ENCODE results near the gene GNG7.
A peak's percentile ranks its signal among the peaks of the same experiment; 100 is the strongest.
"Not testable (repeated sequence)": the region's sequence is repeated elsewhere in the genome, so short reads cannot be mapped to it uniquely, and the experiment has no call there.

Gene GNG7

GRCh38 chr19:2588081-2588777, 114.3 kb downstream of the GNG7 start:
- no peaks in the 10 kb centered on the region for H3K9me3 Mint-ChIP-seq (ENCODE audit: low read depth)
- no peaks in the 10 kb centered on the region for H3K4me1 Mint-ChIP-seq (ENCODE audit: low read depth)
- no peak overlapping the region for H3K27ac Mint-ChIP-seq
- H3K27me3 Mint-ChIP-seq = no peaks in the 10 kb centered on the region
- H3K36me3 Mint-ChIP-seq = no peaks in the 10 kb centered on the region
- H3K4me3 Mint-ChIP-seq = no peak overlapping the region

DNA sequence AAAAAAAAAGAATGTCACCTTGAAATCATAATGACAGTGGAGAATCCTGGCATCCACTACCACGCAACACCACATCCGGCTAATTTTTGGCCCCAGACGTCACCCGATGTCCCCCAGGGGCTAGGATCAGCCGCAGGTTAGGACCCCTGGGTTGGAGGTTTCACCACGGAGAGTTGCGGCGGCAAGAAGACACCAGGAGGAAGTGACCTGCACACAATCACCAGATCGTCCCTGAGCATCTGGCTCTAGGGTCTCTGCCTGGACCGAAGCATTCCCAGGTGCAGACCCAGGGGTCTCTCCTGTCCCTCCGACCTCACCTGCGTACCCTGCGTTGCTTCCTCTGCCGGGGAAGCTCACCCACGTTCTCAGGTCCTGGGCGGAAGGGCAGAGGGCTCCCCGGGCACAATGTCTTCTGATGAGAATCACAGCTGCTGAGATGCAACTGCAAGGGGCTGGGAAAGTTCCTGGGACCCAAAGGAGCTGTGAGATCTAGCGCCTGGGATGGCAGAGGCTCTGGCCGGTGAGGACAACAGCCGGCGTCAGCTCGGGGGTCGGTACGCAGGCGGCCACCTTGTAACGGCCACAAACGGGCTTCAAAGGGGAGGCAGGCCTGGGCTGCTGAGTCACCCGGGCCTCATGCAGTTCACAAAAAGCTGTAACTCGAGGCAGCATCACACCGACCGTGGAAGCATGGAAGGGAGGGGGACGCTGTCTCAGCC, 115.3 kb downstream of the GNG7 start:
- H3K27me3 Mint-ChIP-seq = no peaks in the 10 kb centered on the region
- H3K36me3 Mint-ChIP-seq = no peaks in the 10 kb centered on the region
- no peaks in the 10 kb centered on the region for H3K9me3 Mint-ChIP-seq (ENCODE audit: low read depth)
- no peak overlapping the region for H3K27ac Mint-ChIP-seq
- H3K4me1 Mint-ChIP-seq (ENCODE audit: low read depth) = no peaks in the 10 kb centered on the region
- no peak overlapping the region for H3K4me3 Mint-ChIP-seq

DNA sequence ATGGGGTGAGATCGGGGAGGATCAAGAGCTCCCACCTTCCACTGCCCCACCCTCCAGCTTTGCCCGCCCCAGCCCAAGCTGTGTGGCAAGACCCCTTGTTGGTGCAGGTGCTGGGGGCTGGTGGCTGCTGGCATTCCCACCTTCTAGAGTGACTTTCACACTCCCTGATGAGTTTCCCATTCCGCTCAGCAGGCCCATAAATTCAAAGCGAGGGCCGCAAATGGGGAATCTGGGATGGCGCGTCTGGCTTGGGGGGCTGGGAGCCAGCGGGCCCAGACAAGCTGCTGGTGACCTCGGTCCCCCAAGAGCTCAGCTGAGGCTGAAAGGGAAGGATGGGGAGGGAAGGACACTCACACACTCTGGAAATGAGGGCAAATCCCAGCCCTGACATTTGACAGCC, 116.3 kb downstream of the GNG7 start:
- Mint-ChIP-seq H3K4me1 (ENCODE audit: low read depth) (no peaks in the 10 kb centered on the region), H3K36me3 (peaks cover 4% of the 10 kb centered on the region), H3K27me3 (no peaks in the 10 kb centered on the region), H3K9me3 (ENCODE audit: low read depth) (no peaks in the 10 kb centered on the region), H3K27ac (no peak overlapping the region), H3K4me3 (no peak overlapping the region)

DNA sequence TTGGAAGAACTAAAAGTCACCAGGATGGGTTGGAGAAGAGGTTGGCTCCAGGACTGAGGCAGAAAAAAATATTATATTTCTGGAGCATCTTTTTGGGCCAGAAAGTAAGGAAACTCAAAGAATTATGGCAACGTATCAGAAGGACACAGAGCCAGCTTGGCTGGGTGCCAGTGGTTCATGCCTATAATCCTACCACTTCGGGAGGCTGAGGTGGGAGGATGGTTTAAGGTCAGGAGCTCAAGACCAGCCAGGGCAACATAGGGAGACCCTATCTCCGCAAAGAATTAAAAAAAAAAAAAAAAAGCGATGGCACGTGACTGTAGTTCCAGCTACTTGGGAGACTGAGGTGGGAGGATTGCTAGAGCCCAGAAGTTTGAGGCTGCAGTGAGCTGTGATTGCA, 118.5 kb downstream of the GNG7 start:
- Mint-ChIP-seq H3K4me1 (ENCODE audit: low read depth) (no peaks in the 10 kb centered on the region), H3K4me3 (no peak overlapping the region), H3K9me3 (ENCODE audit: low read depth) (no peaks in the 10 kb centered on the region), H3K36me3 (peaks cover 4% of the 10 kb centered on the region), H3K27me3 (no peaks in the 10 kb centered on the region), H3K27ac (no peak overlapping the region)

DNA sequence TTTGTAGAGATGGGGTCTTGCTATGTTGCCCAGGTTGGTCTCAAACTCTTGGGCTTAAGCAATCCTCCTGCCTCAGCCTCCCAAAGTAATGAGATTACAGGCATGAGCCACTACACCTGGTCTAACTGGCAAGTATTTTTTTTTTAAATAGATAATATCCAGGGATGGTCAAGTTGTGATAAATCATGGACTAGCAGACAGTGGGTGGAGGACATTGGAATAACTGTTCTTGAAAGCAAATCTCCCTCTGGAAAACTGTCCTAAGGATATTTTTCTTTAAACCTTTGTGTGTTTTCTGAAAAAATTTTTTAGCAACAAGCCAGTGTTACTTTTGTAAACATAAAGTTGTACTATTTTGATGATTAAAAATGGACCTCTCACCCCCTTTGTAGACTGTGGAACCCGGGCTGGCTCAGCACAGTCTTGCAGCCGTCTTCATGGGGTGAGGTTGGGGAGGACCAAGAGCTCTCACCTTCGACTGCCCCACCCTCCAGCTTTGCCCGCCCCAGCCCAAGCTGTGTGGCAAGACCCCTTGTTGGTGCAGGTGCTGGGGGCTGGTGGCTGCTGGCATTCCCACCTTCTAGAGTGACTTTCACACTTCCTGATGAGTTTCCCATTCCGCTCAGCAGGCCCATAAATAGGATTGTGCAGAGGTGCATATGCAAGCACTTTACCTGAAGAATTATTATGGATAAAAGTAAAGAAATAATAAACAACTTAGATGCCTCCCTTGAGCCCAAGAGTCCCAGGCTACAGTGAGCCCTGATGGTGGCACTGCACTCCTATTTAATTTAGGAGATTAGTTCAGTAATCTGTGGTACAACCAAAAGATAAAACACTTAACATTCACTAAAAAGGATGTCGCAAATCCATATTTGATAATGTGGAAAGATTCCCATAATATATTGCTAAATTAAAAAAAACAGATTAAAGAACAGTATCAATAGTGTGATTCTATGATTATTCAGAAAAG, 119.2 kb downstream of the GNG7 start:
- Mint-ChIP-seq H3K9me3 (ENCODE audit: low read depth) (no peaks in the 10 kb centered on the region), H3K27ac (no peak overlapping the region), H3K4me1 (ENCODE audit: low read depth) (peaks cover 1% of the 10 kb centered on the region), H3K4me3 (no peak overlapping the region), H3K36me3 (peaks cover 4% of the 10 kb centered on the region), H3K27me3 (no peaks in the 10 kb centered on the region)

GRCh38 chr19:2580396-2580795, 122.1 kb downstream of the GNG7 start:
- not testable (repeated sequence) for H3K36me3 Mint-ChIP-seq; H3K4me3 Mint-ChIP-seq; H3K4me1 Mint-ChIP-seq (ENCODE audit: low read depth); H3K9me3 Mint-ChIP-seq (ENCODE audit: low read depth); H3K27me3 Mint-ChIP-seq; H3K27ac Mint-ChIP-seq

GRCh38 chr19:2579678-2580280, 122.7 kb downstream of the GNG7 start:
- Mint-ChIP-seq H3K4me3 (no peak overlapping the region), H3K27ac (no peak overlapping the region), H3K27me3 (no peaks in the 10 kb centered on the region), H3K4me1 (ENCODE audit: low read depth) (peaks cover 3% of the 10 kb centered on the region), H3K36me3 (peaks cover 4% of the 10 kb centered on the region), H3K9me3 (ENCODE audit: low read depth) (no peaks in the 10 kb centered on the region)

GRCh38 chr19:2578901-2579677, 123.4 kb downstream of the GNG7 start:
- H3K4me3 Mint-ChIP-seq = peak overlapping the region; percentile 49
- no peak overlapping the region for H3K27ac Mint-ChIP-seq

GRCh38 chr19:2578391-2578890, 124.1 kb downstream of the GNG7 start:
- no peaks in the 10 kb centered on the region for H3K27me3 Mint-ChIP-seq
- peak overlapping the region; percentile 30 for H3K4me3 Mint-ChIP-seq
- peaks cover 4% of the 10 kb centered on the region for H3K36me3 Mint-ChIP-seq
- H3K9me3 Mint-ChIP-seq (ENCODE audit: low read depth) = no peaks in the 10 kb centered on the region
- peaks cover 3% of the 10 kb centered on the region for H3K4me1 Mint-ChIP-seq (ENCODE audit: low read depth)
- H3K27ac Mint-ChIP-seq = no peak overlapping the region

More at GRCh38 chr19:2578901-2579677, 123.4 kb downstream of the GNG7 start:
- peaks cover 3% of the 10 kb centered on the region for H3K4me1 Mint-ChIP-seq (ENCODE audit: low read depth)
- no peaks in the 10 kb centered on the region for H3K27me3 Mint-ChIP-seq
- H3K36me3 Mint-ChIP-seq = peaks cover 4% of the 10 kb centered on the region
- H3K9me3 Mint-ChIP-seq (ENCODE audit: low read depth) = no peaks in the 10 kb centered on the region

DNA sequence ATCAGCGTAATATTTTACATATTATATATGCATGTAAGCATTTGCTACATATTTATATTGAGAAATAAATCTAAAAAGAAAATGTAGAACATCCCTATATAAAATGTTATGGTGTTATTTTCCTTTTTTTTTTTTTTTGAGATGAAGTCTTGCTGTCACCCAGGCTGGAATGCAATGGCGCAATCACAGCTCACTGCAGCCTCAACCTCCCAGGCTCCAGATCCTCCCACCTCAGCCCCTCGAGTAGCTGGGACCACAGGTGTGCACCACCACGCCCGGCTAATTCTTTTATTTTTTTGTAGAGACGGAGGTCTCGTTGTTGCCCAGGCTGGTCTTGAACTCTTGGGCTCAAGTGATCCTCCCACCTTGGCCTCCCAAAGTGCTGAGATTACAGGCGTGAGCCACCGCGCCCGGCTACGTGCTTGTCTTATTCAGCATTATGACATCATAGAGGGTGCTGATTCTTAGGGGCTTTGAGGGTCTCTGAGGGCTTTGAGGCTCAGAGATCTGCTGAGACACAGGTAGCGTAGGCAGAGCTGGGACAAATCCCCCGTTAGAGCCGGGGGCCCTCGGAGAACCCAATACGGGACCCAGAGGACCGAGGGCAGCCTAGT, 124.7 kb downstream of the GNG7 start:
- peaks cover 4% of the 10 kb centered on the region for H3K36me3 Mint-ChIP-seq
- no peak overlapping the region for H3K27ac Mint-ChIP-seq
- no peaks in the 10 kb centered on the region for H3K27me3 Mint-ChIP-seq
- peak overlapping the region; percentile 23 for H3K4me3 Mint-ChIP-seq
- H3K9me3 Mint-ChIP-seq (ENCODE audit: low read depth) = no peaks in the 10 kb centered on the region
- H3K4me1 Mint-ChIP-seq (ENCODE audit: low read depth) = peaks cover 3% of the 10 kb centered on the region

- Mint-ChIP-seq H3K4me3 (no peak overlapping the region), H3K36me3 (no peaks in the 10 kb centered on the region), H3K27ac (no peak overlapping the region), H3K9me3 (ENCODE audit: low read depth) (no peaks in the 10 kb centered on the region), H3K27me3 (no peaks in the 10 kb centered on the region), H3K4me1 (ENCODE audit: low read depth) (peaks cover 3% of the 10 kb centered on the region)
Observed at GRCh38 chr19:2575734-2576481, 126.6 kb downstream of the GNG7 start.

- H3K4me1 Mint-ChIP-seq (ENCODE audit: low read depth) = peaks cover 3% of the 10 kb centered on the region
- H3K4me3 Mint-ChIP-seq = no peak overlapping the region
- no peaks in the 10 kb centered on the region for H3K36me3 Mint-ChIP-seq
- H3K9me3 Mint-ChIP-seq (ENCODE audit: low read depth) = no peaks in the 10 kb centered on the region
- H3K27ac Mint-ChIP-seq = no peak overlapping the region
- H3K27me3 Mint-ChIP-seq = no peaks in the 10 kb centered on the region
Observed at GRCh38 chr19:2574971-2575630, 127.4 kb downstream of the GNG7 start.

GRCh38 chr19:2574478-2574931, 128.0 kb downstream of the GNG7 start:
- no peak overlapping the region for H3K27ac Mint-ChIP-seq
- no peaks in the 10 kb centered on the region for H3K36me3 Mint-ChIP-seq
- no peaks in the 10 kb centered on the region for H3K9me3 Mint-ChIP-seq (ENCODE audit: low read depth)
- H3K27me3 Mint-ChIP-seq = no peaks in the 10 kb centered on the region
- no peak overlapping the region for H3K4me3 Mint-ChIP-seq
- peaks cover 3% of the 10 kb centered on the region for H3K4me1 Mint-ChIP-seq (ENCODE audit: low read depth)

Measured in activated naive CD8-positive, alpha-beta T cell (primary cell).